Body of pancreas (tissue), 4 donors: ENCODE results near the gene SCAF8.

Experiments
- POLR2A ChIP-seq, 3 donors: fragments of 450-650 bp; IDR thresholded peaks; one replicate each; pipeline ENCODE4 v1.6.1; 2016; ENCODE audit warnings: antibody characterized with exemption in 3 of 3, mild to moderate bottlenecking in 2 of 3
- TF ChIP-seq, protein P1 (sequence below), 7 experiments: fragments of 450-650 bp in 4 of 7; fragments of 200-600 bp in 3 of 7; sonication (generic) in 3 of 7; IDR thresholded peaks; one replicate each; pipeline ENCODE4 v1.5.1; 2016 to 2019; ENCODE audit warnings: antibody characterized with exemption in 7 of 7

DNA sequence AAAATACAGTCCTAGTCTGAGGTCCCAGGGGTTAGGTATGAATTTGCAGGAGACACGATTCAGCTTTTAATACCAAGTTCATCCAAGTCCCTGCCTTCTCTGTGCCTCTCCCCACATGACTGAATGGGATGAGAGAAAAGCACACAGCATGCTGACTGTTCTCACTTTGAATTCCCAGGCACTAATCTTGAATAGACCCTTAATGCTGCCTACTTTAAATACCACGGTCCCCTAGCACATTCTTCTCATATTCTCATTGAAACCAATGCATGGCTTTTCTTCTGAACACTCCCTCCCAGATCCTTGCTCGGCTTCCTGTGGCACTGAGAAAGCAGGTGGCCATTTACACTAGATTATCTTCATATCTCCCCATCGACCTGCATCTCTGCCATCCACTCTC, 30.1 kb upstream of the SCAF8 start:
- TF ChIP-seq, protein P1, sequence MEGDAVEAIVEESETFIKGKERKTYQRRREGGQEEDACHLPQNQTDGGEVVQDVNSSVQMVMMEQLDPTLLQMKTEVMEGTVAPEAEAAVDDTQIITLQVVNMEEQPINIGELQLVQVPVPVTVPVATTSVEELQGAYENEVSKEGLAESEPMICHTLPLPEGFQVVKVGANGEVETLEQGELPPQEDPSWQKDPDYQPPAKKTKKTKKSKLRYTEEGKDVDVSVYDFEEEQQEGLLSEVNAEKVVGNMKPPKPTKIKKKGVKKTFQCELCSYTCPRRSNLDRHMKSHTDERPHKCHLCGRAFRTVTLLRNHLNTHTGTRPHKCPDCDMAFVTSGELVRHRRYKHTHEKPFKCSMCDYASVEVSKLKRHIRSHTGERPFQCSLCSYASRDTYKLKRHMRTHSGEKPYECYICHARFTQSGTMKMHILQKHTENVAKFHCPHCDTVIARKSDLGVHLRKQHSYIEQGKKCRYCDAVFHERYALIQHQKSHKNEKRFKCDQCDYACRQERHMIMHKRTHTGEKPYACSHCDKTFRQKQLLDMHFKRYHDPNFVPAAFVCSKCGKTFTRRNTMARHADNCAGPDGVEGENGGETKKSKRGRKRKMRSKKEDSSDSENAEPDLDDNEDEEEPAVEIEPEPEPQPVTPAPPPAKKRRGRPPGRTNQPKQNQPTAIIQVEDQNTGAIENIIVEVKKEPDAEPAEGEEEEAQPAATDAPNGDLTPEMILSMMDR (IDR thresholded peaks at IDR 0.05): no peak
- TF ChIP-seq POLR2A (IDR thresholded peaks at IDR 0.05): no peak
